GM19238 (cell line): ENCODE data around the gene KCTD21.

Source experiments
- DNase-seq: peaks from one replicate; pipeline ENCODE4 v3.0.0; 2011; ENCODE audit warnings: low spot score; ENCODE audit not compliant: insufficient read length

KCTD21 gene

GRCh38 chr11:78140392-78141077 lies 47.9 kb downstream of the KCTD21 start:
- no peak for DNase-seq

DNA sequence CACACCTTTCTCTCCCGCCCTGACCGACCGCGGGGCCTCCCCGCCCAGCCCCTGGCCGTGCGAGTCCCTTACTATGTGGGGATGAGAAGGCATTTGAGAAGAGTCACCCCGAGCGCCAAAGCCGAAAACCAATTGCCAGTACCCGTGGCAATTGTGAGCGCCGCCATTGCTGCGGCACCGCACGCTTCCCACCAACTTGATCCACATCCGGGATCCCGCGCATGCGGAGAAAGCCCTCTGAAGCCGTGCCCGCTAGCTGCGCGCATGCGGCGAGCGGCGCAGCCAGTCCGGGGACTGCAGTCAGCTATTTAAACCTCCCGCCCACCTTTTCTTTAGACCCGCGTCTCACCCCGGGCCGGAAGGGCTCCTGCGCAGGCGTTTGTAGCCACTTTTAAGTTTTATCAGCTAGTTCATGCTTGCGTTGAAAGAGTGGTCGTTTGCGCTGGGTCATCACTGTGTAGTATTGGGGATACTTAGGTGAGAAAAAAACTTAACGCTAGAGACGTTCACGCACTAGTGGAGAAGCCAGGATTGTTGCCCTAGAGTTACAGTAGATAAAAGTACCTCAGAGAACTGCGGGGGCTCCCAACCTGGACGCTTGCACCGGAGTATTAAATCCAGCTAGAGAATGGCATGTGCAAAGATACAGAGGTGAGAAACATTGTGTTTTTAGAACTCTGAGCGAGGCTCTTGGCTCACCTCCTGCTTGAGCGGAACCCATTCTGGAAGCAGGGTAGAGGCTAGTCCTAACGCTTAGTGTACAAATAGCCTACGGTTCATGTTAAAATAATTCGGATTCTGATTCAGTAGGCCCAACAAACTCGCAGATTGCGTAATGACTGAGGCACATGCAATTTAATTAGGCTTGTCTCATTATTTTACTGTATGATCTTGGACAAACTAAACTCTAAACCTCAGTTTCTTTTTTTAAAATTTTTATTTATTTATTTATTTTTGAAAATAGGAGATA lies 48.7 kb downstream of the KCTD21 start, which contains the start of gene ALG8:
ALG8 (minus strand) TSS at position 205 of the 970 bp plus-strand sequence; CDS start at position 167, 38 bp downstream.
- DNase-seq = peak; percentile 98

DNA sequence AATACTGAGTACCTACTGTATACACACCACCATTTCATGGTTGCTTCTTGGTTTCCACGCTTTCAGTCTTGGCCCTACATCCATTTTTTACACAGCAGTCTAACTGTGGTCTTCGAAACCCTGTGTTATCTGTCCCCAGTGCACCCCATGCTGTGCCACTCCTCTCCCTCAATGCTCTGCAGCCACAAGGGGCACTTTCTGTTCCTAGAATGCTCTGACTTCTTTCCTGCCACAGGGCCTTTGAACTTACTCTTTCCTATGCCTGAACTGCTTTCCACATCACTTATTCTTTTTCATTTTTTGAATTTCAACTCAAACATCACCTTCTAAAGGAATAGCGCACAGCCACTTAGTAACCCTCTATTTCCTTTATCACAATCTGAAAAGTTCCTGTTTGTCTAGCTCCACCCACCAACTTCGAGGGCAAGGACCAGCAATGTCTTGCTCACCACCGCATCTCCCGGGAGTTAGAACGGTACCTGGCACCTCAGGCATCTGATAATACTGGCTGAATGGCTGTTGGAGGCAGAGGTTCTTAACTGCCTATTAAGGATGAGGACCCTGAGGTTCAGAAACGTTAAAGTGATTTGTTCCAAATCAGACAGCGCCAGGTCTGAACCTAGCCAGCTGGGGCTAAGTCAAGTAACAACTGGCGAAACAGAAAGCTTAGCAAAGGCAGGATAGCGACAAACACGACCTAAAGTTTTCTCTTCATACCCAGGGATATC lies 49.6 kb downstream of the KCTD21 start:
- peak; percentile 15 for DNase-seq

DNA sequence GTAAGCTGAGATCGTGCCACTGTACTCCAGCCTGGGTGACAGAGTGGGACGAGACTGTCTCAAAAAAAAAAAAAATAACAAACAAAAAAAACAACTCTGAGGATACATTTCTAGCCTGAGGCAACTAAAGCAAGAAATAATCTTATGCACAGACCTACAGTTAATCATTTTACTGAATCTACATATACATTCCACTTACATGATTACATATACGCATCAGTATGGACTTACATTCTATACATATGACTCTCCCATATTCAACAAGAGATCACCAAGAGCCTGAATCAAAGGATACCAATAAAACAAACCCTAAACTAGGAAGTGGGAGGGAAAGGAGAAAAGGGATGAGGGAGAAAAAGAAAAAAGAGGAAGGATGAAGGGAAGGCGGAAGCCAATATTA lies 50.1 kb downstream of the KCTD21 start:
- DNase-seq = no peak

DNA sequence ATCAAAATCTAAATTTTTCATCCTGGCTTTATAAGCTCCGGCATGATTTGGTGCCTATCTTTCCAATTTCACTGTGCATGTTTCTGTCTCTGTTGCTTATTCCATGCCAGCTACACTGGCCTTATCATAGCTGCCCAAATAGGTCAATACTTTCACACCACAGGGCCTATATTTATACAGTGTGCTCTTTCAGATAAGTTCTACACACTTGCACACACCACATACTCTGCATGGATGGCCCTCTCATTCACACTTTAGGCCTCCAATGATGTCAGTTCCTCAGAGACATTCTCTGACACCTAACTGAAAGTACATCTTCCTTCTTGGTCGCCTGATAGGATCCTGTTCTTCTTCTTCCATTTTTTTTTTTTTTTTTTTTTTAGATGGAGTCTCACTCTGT lies 56.0 kb downstream of the KCTD21 start:
- no peak for DNase-seq

GRCh38 chr11:78131956-78132355 lies 56.5 kb downstream of the KCTD21 start:
- DNase-seq = no peak

GRCh38 chr11:78127403-78127802 lies 61.0 kb downstream of the KCTD21 start:
- no peak for DNase-seq
